ENCODE results near the gene CALCOCO2. TPM values are rescaled to one million over a fixed set of nuclear protein-coding genes. Genes with fewer than 3 reads are reported as not detected.
A peak's percentile ranks its signal among the peaks of the same experiment; 100 is the strongest.

CALCOCO2 gene
- total RNA-seq, 1 donor = 98.9 TPM

- no peak for TF ChIP-seq CTCF (IDR thresholded peaks at IDR 0.05; ENCODE audit: insufficient read depth, low read depth, low read length)
- DNase-seq (ENCODE audit: low read depth) = no peak
These were observed 63.0 kb downstream of the CALCOCO2 start for GRCh38 chr17:48893646-48894508.

GRCh38 chr17:48894886-48895285, 64.1 kb downstream of the CALCOCO2 start:
- no peak for TF ChIP-seq CTCF (IDR thresholded peaks at IDR 0.05; ENCODE audit: insufficient read depth, low read depth, low read length)
- DNase-seq (ENCODE audit: low read depth) = no peak
- no peak overlapping the region for H3K4me3 ChIP-seq (ENCODE audit: low read depth, low read length)

More at GRCh38 chr17:48893646-48894508, 63.0 kb downstream of the CALCOCO2 start:
- H3K4me3 ChIP-seq (ENCODE audit: low read depth, low read length) = peak overlapping the region; percentile 99

- no peak for TF ChIP-seq CTCF (IDR thresholded peaks at IDR 0.05; ENCODE audit: insufficient read depth, low read depth, low read length)
- H3K4me3 ChIP-seq (ENCODE audit: low read depth, low read length) = no peak overlapping the region
- no peak for DNase-seq (ENCODE audit: low read depth)
These were observed 70.4 kb downstream of the CALCOCO2 start for GRCh38 chr17:48901241-48901640.

GRCh38 chr17:48903401-48903800, 72.6 kb downstream of the CALCOCO2 start:
- DNase-seq (ENCODE audit: low read depth) = no peak
- no peak for TF ChIP-seq CTCF (IDR thresholded peaks at IDR 0.05; ENCODE audit: insufficient read depth, low read depth, low read length)
- no peak overlapping the region for H3K4me3 ChIP-seq (ENCODE audit: low read depth, low read length)

- TF ChIP-seq CTCF (IDR thresholded peaks at IDR 0.05; ENCODE audit: insufficient read depth, low read depth, low read length) = no peak
- no peak overlapping the region for H3K4me3 ChIP-seq (ENCODE audit: low read depth, low read length)
- no peak for DNase-seq (ENCODE audit: low read depth)
These were observed 73.6 kb downstream of the CALCOCO2 start for GRCh38 chr17:48904428-48904827.

- no peak overlapping the region for H3K4me3 ChIP-seq (ENCODE audit: low read depth, low read length)
- no peak for DNase-seq (ENCODE audit: low read depth)
- no peak for TF ChIP-seq CTCF (IDR thresholded peaks at IDR 0.05; ENCODE audit: insufficient read depth, low read depth, low read length)
These were observed 75.2 kb downstream of the CALCOCO2 start for GRCh38 chr17:48905987-48906515.

All from fibroblast of villous mesenchyme (primary cell).